Psoas muscle (tissue), 8 donors: ENCODE results near the gene IYD. TPM values are rescaled to one million over a fixed set of nuclear protein-coding genes. Genes with fewer than 3 reads are reported as not detected.

Experiments used
- ATAC-seq, 4 donors: fragments of 200-7000 bp; cut with Tn5 transposase; one replicate each; pipeline ENCODE4 v1.9.1; 2020; ENCODE audit warnings: moderate library complexity in 3 of 4, mild to moderate bottlenecking in 2 of 4
- DNase-seq, 2 donors: peaks; one replicate each; pipeline ENCODE4 v3.0.0-alpha.2; 2020
- H3K27ac ChIP-seq: fragments of 200-600 bp; one replicate; pipeline ENCODE4 v1.8.0; 2022
- H3K27me3 ChIP-seq, 3 donors: fragments of 200-600 bp in 1 of 3; one replicate each; pipeline versions ENCODE4 v1.6.1 to v1.8.0; 2013 to 2022; ENCODE audit warnings: low read length in 2 of 3, mild to moderate bottlenecking in 2 of 3, moderate library complexity in 1 of 3; ENCODE audit not compliant: insufficient read depth in 3 of 3
- H3K36me3 ChIP-seq, 2 donors: fragments of 200-600 bp in 1 of 2; one replicate each; pipeline versions ENCODE4 v1.6.1 to v1.8.0; 2013 to 2022; ENCODE audit warnings: low read depth in 1 of 2, mild to moderate bottlenecking in 1 of 2, moderate library complexity in 1 of 2; ENCODE audit not compliant: insufficient read depth in 1 of 2
- H3K4me1 ChIP-seq: fragments of 200-600 bp; one replicate; pipeline ENCODE4 v1.8.0; 2022
- H3K4me3 ChIP-seq: fragments of 200-600 bp; one replicate; pipeline ENCODE4 v1.8.0; 2022; ENCODE audit warnings: mild to moderate bottlenecking
- H3K9me3 ChIP-seq: fragments of 200-600 bp; one replicate; pipeline ENCODE4 v1.8.0; 2022
- WGBS, 3 donors: extraction: QIAGEN DNeasy Blood & Tissue Kit; methylation state at CpG; one replicate each; pipeline versions ENCODE4 v1.1.6 to v1.1.7; 2013; 5-methylcytosine and 5-hydroxymethylcytosine counted together
- intact Hi-C, 2 donors: fragments of 100-400 bp; cut with DNase I; formaldehyde crosslinking; loops; one replicate each; pipeline versions ENCODE4 v1.11.0 to v1.14.2; 2022
- polyA plus RNA-seq, 3 donors: library from polyadenylated mRNA; stranded (reverse); fragments of 200-250 nt; gene quantifications; one replicate each; pipeline ENCODE4 v1.2.3, GENCODE V29; 2013
- total RNA-seq, 4 donors: library from RNA; stranded (reverse); fragmentation: NEBNext Ultra II Directional in 2 of 4; extraction: Animal tissue kit (Norgen Biotek cat#: 25700) in 2 of 4; gene quantifications; one replicate each; pipeline versions ENCODE4 v1.2.1 to v1.2.4, GENCODE V29; 2021 to 2023
- TF ChIP-seq, protein P1 (sequence below): fragments of 200-600 bp; IDR thresholded peaks from one replicate; pipeline ENCODE4 v1.8.0; 2022; ENCODE audit warnings: antibody characterized with exemption
- donor health status: healthy with polysubstance abuse.
- donor health status: DM: no; HTN: no; CAD: no; lungs with moderate emphysema.
- donor health status: Bipolar disorder and iron deficiency.
- donor health status: healthy.
- donor health status: DM: yes; HTN: yes; CAD: no.
- donor health status: DM: no; HTN: no; CAD: no.
- donor health status: DM: no; HTN: no; CAD: no.
- donor health status: DM: yes; HTN: yes; CAD: no.

IYD gene
- total and polyA plus RNA-seq, 7 donors, result 0.04 to 0.28 (median 0.05) TPM; not detected in 4

DNA sequence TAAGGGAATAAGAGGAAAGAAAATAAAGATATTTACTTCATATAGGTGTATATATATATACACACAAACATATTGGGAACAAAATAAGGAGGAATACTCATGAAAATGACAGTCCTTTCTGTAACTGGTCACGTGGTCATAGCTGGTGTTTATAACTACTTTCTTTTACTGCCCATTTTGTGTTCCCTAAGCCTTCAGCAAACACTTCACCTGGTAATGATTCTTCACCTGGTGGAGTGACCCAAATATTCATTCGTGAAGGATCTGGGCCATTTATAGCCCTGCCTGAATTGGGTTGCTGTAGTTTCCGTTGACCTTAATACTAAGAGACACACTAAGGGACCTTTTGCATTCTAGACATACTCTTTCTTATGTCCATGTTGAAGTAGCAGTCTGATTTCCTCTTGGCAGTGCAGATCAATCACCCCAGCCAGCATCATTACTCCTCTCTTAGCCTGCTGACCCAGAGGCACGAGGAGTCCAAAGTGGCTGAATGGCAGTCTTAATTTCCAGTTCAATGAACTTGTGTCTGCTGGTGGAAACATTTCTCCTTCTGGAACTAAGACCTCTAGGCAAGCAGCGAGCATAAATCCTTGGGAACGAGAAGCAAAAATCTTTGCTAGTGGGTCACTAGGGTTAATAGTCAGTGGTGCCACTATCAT lies 39.9 kb upstream of the IYD start:
- H3K36me3 ChIP-seq, result no peaks in the 10 kb centered on the region
- no peaks in the 10 kb centered on the region for H3K9me3 ChIP-seq
- no peak for ATAC-seq
- H3K27ac ChIP-seq, result peak overlapping the region; percentile 77
- DNase-seq, result no peak
- intact Hi-C loops, result loop anchor here in 1 of 2 donors (5.0 kb wide), 2 partner anchors 77 to 182 kb away; no protein-coding TSS in a partner anchor
- WGBS, 3 donors, result 60 to 77% (median 65%) methylated on average over 6 of the region's 6 CpGs
- H3K27me3 ChIP-seq, result no peaks in the 10 kb centered on the region
- peaks cover 41% of the 10 kb centered on the region for H3K4me1 ChIP-seq
- H3K4me3 ChIP-seq, result no peak overlapping the region
- TF ChIP-seq, protein P1, sequence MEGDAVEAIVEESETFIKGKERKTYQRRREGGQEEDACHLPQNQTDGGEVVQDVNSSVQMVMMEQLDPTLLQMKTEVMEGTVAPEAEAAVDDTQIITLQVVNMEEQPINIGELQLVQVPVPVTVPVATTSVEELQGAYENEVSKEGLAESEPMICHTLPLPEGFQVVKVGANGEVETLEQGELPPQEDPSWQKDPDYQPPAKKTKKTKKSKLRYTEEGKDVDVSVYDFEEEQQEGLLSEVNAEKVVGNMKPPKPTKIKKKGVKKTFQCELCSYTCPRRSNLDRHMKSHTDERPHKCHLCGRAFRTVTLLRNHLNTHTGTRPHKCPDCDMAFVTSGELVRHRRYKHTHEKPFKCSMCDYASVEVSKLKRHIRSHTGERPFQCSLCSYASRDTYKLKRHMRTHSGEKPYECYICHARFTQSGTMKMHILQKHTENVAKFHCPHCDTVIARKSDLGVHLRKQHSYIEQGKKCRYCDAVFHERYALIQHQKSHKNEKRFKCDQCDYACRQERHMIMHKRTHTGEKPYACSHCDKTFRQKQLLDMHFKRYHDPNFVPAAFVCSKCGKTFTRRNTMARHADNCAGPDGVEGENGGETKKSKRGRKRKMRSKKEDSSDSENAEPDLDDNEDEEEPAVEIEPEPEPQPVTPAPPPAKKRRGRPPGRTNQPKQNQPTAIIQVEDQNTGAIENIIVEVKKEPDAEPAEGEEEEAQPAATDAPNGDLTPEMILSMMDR, result no peak

DNA sequence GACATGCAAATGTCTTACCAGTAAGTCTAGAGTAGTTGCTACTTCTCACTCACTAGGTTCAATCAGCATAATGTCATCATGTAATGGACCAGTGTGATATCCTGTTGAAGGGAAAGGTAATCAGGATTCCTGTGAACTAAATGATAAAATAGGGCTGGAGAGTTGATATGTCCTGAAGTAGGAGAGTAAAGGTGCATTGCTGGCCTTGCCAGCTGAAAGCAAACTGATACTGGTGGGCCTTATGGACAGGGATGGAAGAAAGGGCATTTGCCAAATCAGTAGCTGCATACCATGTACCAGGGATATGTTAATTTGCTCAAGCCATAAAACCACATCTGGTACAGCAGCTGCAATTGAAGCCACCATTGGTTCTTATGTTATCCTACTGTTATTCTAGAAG lies 37.5 kb upstream of the IYD start:
- Histone ChIP-seq H3K36me3 (no peaks in the 10 kb centered on the region), H3K4me1 (peaks cover 25% of the 10 kb centered on the region), H3K4me3 (no peak overlapping the region), H3K27me3 (no peaks in the 10 kb centered on the region), H3K9me3 (no peaks in the 10 kb centered on the region), H3K27ac (no peak overlapping the region)
- DNase-seq (no peak), ATAC-seq (no peak)
- TF ChIP-seq, protein P1, result no peak
- intact Hi-C loops, result no loop called here

DNA sequence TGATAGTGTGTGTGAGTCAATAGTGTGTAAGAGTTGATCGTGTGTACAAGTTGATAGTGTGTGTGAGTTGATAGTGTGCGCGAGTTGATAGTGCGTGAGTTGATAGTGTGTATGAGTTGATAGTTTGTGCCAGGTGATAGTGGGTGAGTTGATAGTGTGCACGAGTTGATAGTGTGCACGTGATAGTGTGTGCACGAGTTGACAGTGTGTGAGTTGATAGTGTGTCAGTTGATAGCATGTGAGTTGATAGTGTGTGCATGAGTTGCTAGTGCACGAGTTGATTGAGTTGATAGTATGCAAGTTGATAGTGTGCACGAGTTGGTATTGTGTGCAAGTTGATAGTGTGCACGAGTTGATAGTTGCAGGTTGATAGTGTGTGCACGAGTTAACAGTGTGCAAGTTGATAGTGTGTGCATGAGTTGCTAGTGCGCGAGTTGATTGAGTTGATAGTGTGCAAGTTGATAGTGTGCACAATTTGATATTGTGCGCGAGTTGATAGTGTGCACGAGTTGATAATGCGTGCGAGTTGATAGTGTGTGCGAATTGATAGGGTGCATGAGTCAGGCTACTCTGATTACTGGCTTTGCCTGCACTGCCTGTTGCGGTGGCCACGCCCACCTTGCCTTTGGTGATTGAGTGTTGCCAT lies 35.8 kb upstream of the IYD start:
- Histone ChIP-seq H3K4me1 (peaks cover 8% of the 10 kb centered on the region), H3K27ac (no peak overlapping the region), H3K27me3 (no peaks in the 10 kb centered on the region), H3K9me3 (no peaks in the 10 kb centered on the region), H3K36me3 (no peaks in the 10 kb centered on the region), H3K4me3 (no peak overlapping the region)
- TF ChIP-seq, protein P1, result no peak
- ATAC-seq (peak in 1 of 4 donors; percentile 32), DNase-seq (no peak)
- WGBS, 3 donors, result 93 to 95% (median 94%) methylated on average over 21 of the region's 21 CpGs
- intact Hi-C loops, result no loop called here

DNA sequence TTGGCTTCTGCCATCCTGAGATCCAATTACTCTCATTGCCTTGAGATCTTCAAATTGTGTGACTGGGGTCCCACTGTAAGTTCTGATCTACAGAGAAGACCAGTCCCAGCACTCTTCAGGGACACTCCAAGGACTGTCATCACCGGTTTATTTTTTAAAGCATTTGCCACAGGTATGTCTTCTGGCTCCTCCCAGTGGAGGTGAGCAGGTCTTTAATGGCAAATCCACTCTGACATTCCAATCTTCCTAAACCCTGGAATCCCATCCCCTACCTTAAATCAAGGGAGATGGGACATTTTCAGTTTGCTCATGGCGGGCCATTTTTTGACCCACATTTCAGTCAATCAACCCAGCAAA lies 35.2 kb upstream of the IYD start:
- intact Hi-C loops, result no loop called here
- TF ChIP-seq, protein P1, result no peak
- DNase-seq, result no peak
- Histone ChIP-seq H3K4me3 (no peak overlapping the region), H3K4me1 (peaks cover 3% of the 10 kb centered on the region), H3K36me3 (no peaks in the 10 kb centered on the region), H3K27ac (no peak overlapping the region), H3K27me3 (no peaks in the 10 kb centered on the region), H3K9me3 (no peaks in the 10 kb centered on the region)
- WGBS, 3 donors, result 93 to 95% (median 94%) methylated on average over 2 of the region's 2 CpGs
- no peak for ATAC-seq
